ENCODE measurements around the gene ZNF683. TPM values are rescaled to one million over a fixed set of nuclear protein-coding genes. Genes with fewer than 3 reads are reported as not detected.
A peak's percentile ranks its signal among the peaks of the same experiment; 100 is the strongest.
"Not testable (repeated sequence)": the region's sequence is repeated elsewhere in the genome, so short reads cannot be mapped to it uniquely, and the experiment has no call there.

Gene ZNF683
- total RNA-seq, 6 donors from 2014 or later, result 0.30 to 1.3 (median 0.72) TPM; not detected in 1

GRCh38 chr1:26378088-26378878 is 5.7 kb upstream of the ZNF683 start:
- H3K27me3 ChIP-seq, result no peaks in the 10 kb centered on the region
- peak; percentile 84 to 90 for ATAC-seq (ENCODE audit: low FRiP score in 2 of 2)
- TF ChIP-seq POLR2AphosphoS5 (IDR thresholded peaks at IDR 0.05) (peak in 1 of 2 donors; percentile 31), CTCF (IDR thresholded peaks at IDR 0.05) (no peak)
- peak in 1 of 2 donors; percentile 52 for DNase-seq
- no peak overlapping the region for H3K4me3 ChIP-seq
- no peak overlapping the region for H3K27ac ChIP-seq
- H3K36me3 ChIP-seq, result no peaks in the 10 kb centered on the region
- 28 to 49% methylated on average over 4 to 5 of the region's 5 CpGs for WGBS, 2 donors
- H3K9me3 ChIP-seq, result no peaks in the 10 kb centered on the region
- H3K4me1 ChIP-seq, result peaks cover 0 to 4% (median 0%) of the 10 kb centered on the region in 4 donors

GRCh38 chr1:26376050-26376449 is 3.5 kb upstream of the ZNF683 start:
- H3K27me3 ChIP-seq, result no peaks in the 10 kb centered on the region
- no peak for TF ChIP-seq EP300 (IDR thresholded peaks at IDR 0.05)
- TF ChIP-seq POLR2AphosphoS5 (IDR thresholded peaks at IDR 0.05), result no peak
- TF ChIP-seq POLR2A (IDR thresholded peaks at IDR 0.05), result no peak
- no peak for TF ChIP-seq CTCF (IDR thresholded peaks at IDR 0.05)
- peaks cover 0 to 4% (median 0%) of the 10 kb centered on the region in 4 donors for H3K4me1 ChIP-seq
- H3K4me3 ChIP-seq, result no peak overlapping the region
- no peak overlapping the region for H3K27ac ChIP-seq
- WGBS, 2 donors, result 94% methylated on average over 4 of the region's 4 CpGs
- no peaks in the 10 kb centered on the region for H3K36me3 ChIP-seq
- H3K9me3 ChIP-seq, result no peaks in the 10 kb centered on the region
- DNase-seq (no peak), ATAC-seq (ENCODE audit: low FRiP score in 2 of 2) (no peak)

- TF ChIP-seq POLR2A (IDR thresholded peaks at IDR 0.05) (no peak), CTCF (IDR thresholded peaks at IDR 0.05) (no peak), EP300 (IDR thresholded peaks at IDR 0.05) (no peak)
- no peaks in the 10 kb centered on the region for H3K27me3 ChIP-seq
- DNase-seq (no peak), ATAC-seq (ENCODE audit: low FRiP score in 2 of 2) (no peak)
- H3K4me1 ChIP-seq, result peaks cover 0 to 4% (median 0%) of the 10 kb centered on the region in 4 donors
- H3K9me3 ChIP-seq, result no peaks in the 10 kb centered on the region
- no peak overlapping the region for H3K4me3 ChIP-seq
- WGBS, 2 donors, result 45 to 54% methylated on average over 6 of the region's 6 CpGs
- no peak overlapping the region for H3K27ac ChIP-seq
- H3K36me3 ChIP-seq, result no peaks in the 10 kb centered on the region
Measured at GRCh38 chr1:26375081-26375480, 2.5 kb upstream of the ZNF683 start.

GRCh38 chr1:26374361-26374760 is 1.8 kb upstream of the ZNF683 start:
- 59% methylated on average over 2 of the region's 2 CpGs for WGBS, 2 donors

GRCh38 chr1:26373789-26374188 is 1.2 kb upstream of the ZNF683 start:
- no peaks in the 10 kb centered on the region for H3K36me3 ChIP-seq
- no peaks in the 10 kb centered on the region for H3K9me3 ChIP-seq
- ATAC-seq (ENCODE audit: low FRiP score in 2 of 2), result no peak
- no peak for TF ChIP-seq CTCF (IDR thresholded peaks at IDR 0.05)
- TF ChIP-seq POLR2AphosphoS5 (IDR thresholded peaks at IDR 0.05), result no peak
- TF ChIP-seq EP300 (IDR thresholded peaks at IDR 0.05), result no peak
- TF ChIP-seq POLR2A (IDR thresholded peaks at IDR 0.05), result no peak
- WGBS, 2 donors, result 46 to 56% methylated on average over 2 of the region's 2 CpGs
- H3K4me3 ChIP-seq, result no peak overlapping the region
- peaks cover 0 to 4% (median 0%) of the 10 kb centered on the region in 4 donors for H3K4me1 ChIP-seq
- no peak overlapping the region for H3K27ac ChIP-seq
- DNase-seq, result no peak
- no peaks in the 10 kb centered on the region for H3K27me3 ChIP-seq

More at GRCh38 chr1:26374361-26374760, 1.8 kb upstream of the ZNF683 start:
- H3K27ac ChIP-seq; H3K4me1 ChIP-seq; H3K27me3 ChIP-seq; ATAC-seq (ENCODE audit: low FRiP score in 2 of 2); H3K4me3 ChIP-seq; DNase-seq; H3K36me3 ChIP-seq; H3K9me3 ChIP-seq: not testable (repeated sequence)

All from upper lobe of left lung (tissue), 6 donors.